ENCODE measurements around the gene CHST15.

The CHST15 gene

GRCh38 chr10:124066781-124067714, 26.4 kb downstream of the CHST15 start:
- no peak for DNase-seq
- no peaks in the 10 kb centered on the region for H3K36me3 Mint-ChIP-seq
- no peak overlapping the region for H3K4me3 Mint-ChIP-seq
- H3K4me1 Mint-ChIP-seq: peaks cover 36 to 83% of the 10 kb centered on the region in 2 donors
- no peaks in the 10 kb centered on the region for H3K9me3 Mint-ChIP-seq
- ATAC-seq (replicated peaks): no peak
- H3K27me3 Mint-ChIP-seq: no peaks in the 10 kb centered on the region
- H3K27ac Mint-ChIP-seq: no peak overlapping the region

- Mint-ChIP-seq H3K27ac (no peak overlapping the region), H3K4me3 (no peak overlapping the region), H3K36me3 (no peaks in the 10 kb centered on the region)
Observed at GRCh38 chr10:124066126-124066700, 27.2 kb downstream of the CHST15 start.

GRCh38 chr10:124065382-124066125, 27.8 kb downstream of the CHST15 start:
- Mint-ChIP-seq H3K36me3 (no peaks in the 10 kb centered on the region), H3K27ac (no peak overlapping the region), H3K9me3 (no peaks in the 10 kb centered on the region), H3K4me3 (no peak overlapping the region), H3K4me1 (peaks cover 28 to 71% of the 10 kb centered on the region in 2 donors), H3K27me3 (no peaks in the 10 kb centered on the region)
- ATAC-seq (replicated peaks) (no peak), DNase-seq (no peak)

More at GRCh38 chr10:124066126-124066700, 27.2 kb downstream of the CHST15 start:
- ATAC-seq (replicated peaks) (no peak), DNase-seq (no peak)
- Mint-ChIP-seq H3K9me3 (no peaks in the 10 kb centered on the region), H3K27me3 (no peaks in the 10 kb centered on the region), H3K4me1 (peaks cover 31 to 77% of the 10 kb centered on the region in 2 donors)

GRCh38 chr10:124064676-124065075, 28.7 kb downstream of the CHST15 start:
- ATAC-seq (replicated peaks) (peak; percentile 57 to 75), DNase-seq (no peak)
- peak overlapping the region; percentile 2 to 55 for H3K4me3 Mint-ChIP-seq
- peak overlapping the region; percentile 59 for H3K27ac Mint-ChIP-seq
- H3K9me3 Mint-ChIP-seq: no peaks in the 10 kb centered on the region
- peaks cover 28 to 66% of the 10 kb centered on the region in 2 donors for H3K4me1 Mint-ChIP-seq
- no peaks in the 10 kb centered on the region for H3K27me3 Mint-ChIP-seq
- no peaks in the 10 kb centered on the region for H3K36me3 Mint-ChIP-seq

GRCh38 chr10:124063750-124064603, 29.4 kb downstream of the CHST15 start:
- H3K27me3 Mint-ChIP-seq: no peaks in the 10 kb centered on the region
- H3K4me1 Mint-ChIP-seq: peaks cover 27 to 59% of the 10 kb centered on the region in 2 donors
- no peaks in the 10 kb centered on the region for H3K36me3 Mint-ChIP-seq
- no peaks in the 10 kb centered on the region for H3K9me3 Mint-ChIP-seq
- ATAC-seq (replicated peaks) (peak; percentile 91), DNase-seq (peak; percentile 15)
- H3K4me3 Mint-ChIP-seq: peak overlapping the region in 1 of 2 donors; percentile 9
- peak overlapping the region; percentile 33 for H3K27ac Mint-ChIP-seq

GRCh38 chr10:124062390-124062789, 31.0 kb downstream of the CHST15 start:
- Mint-ChIP-seq H3K27me3 (no peaks in the 10 kb centered on the region), H3K9me3 (no peaks in the 10 kb centered on the region), H3K36me3 (no peaks in the 10 kb centered on the region), H3K4me3 (no peak overlapping the region), H3K4me1 (peaks cover 26 to 48% of the 10 kb centered on the region in 2 donors), H3K27ac (no peak overlapping the region)
- ATAC-seq (replicated peaks) (no peak), DNase-seq (no peak)

- H3K27ac Mint-ChIP-seq: no peak overlapping the region
- ATAC-seq (replicated peaks) (no peak), DNase-seq (no peak)
- H3K4me1 Mint-ChIP-seq: peaks cover 19 to 38% of the 10 kb centered on the region in 2 donors
- no peaks in the 10 kb centered on the region for H3K36me3 Mint-ChIP-seq
- H3K4me3 Mint-ChIP-seq: no peak overlapping the region
- H3K27me3 Mint-ChIP-seq: no peaks in the 10 kb centered on the region
- no peaks in the 10 kb centered on the region for H3K9me3 Mint-ChIP-seq
Observed at GRCh38 chr10:124061030-124061429, 32.4 kb downstream of the CHST15 start.

GRCh38 chr10:124060148-124060720, 33.2 kb downstream of the CHST15 start:
- DNase-seq: no peak
- Mint-ChIP-seq H3K4me1 (peaks cover 19 to 31% of the 10 kb centered on the region in 2 donors), H3K27me3 (no peaks in the 10 kb centered on the region), H3K27ac (no peak overlapping the region), H3K36me3 (no peaks in the 10 kb centered on the region), H3K9me3 (no peaks in the 10 kb centered on the region), H3K4me3 (no peak overlapping the region)
- ATAC-seq (replicated peaks): no peak

GRCh38 chr10:124059551-124059950, 33.8 kb downstream of the CHST15 start:
- H3K27me3 Mint-ChIP-seq: no peaks in the 10 kb centered on the region
- H3K4me1 Mint-ChIP-seq: peaks cover 14 to 32% of the 10 kb centered on the region in 2 donors

GRCh38 chr10:124058346-124059003, 34.9 kb downstream of the CHST15 start:
- peaks cover 10 to 32% of the 10 kb centered on the region in 2 donors for H3K4me1 Mint-ChIP-seq
- DNase-seq: no peak
- peaks cover 0 to 6% of the 10 kb centered on the region in 2 donors for H3K36me3 Mint-ChIP-seq
- no peaks in the 10 kb centered on the region for H3K27me3 Mint-ChIP-seq
- no peaks in the 10 kb centered on the region for H3K9me3 Mint-ChIP-seq
- no peak overlapping the region for H3K27ac Mint-ChIP-seq
- no peak for ATAC-seq (replicated peaks)
- no peak overlapping the region for H3K4me3 Mint-ChIP-seq

More at GRCh38 chr10:124059551-124059950, 33.8 kb downstream of the CHST15 start:
- Mint-ChIP-seq H3K4me3 (no peak overlapping the region), H3K36me3 (no peaks in the 10 kb centered on the region), H3K9me3 (no peaks in the 10 kb centered on the region), H3K27ac (no peak overlapping the region)
- DNase-seq: no peak
- no peak for ATAC-seq (replicated peaks)

- DNase-seq (no peak), ATAC-seq (replicated peaks) (no peak)
- H3K27ac Mint-ChIP-seq: no peak overlapping the region
- peaks cover 7 to 27% of the 10 kb centered on the region in 2 donors for H3K4me1 Mint-ChIP-seq
- no peak overlapping the region for H3K4me3 Mint-ChIP-seq
- peaks cover 0 to 6% of the 10 kb centered on the region in 2 donors for H3K36me3 Mint-ChIP-seq
- no peaks in the 10 kb centered on the region for H3K27me3 Mint-ChIP-seq
- no peaks in the 10 kb centered on the region for H3K9me3 Mint-ChIP-seq
Observed at GRCh38 chr10:124057601-124058000, 35.8 kb downstream of the CHST15 start.

GRCh38 chr10:124056337-124056980, 36.9 kb downstream of the CHST15 start:
- peaks cover 7 to 26% of the 10 kb centered on the region in 2 donors for H3K4me1 Mint-ChIP-seq
- H3K9me3 Mint-ChIP-seq: no peaks in the 10 kb centered on the region
- H3K36me3 Mint-ChIP-seq: peaks cover 0 to 6% of the 10 kb centered on the region in 2 donors
- no peak overlapping the region for H3K4me3 Mint-ChIP-seq
- H3K27me3 Mint-ChIP-seq: no peaks in the 10 kb centered on the region
- no peak for ATAC-seq (replicated peaks)
- no peak for DNase-seq
- no peak overlapping the region for H3K27ac Mint-ChIP-seq
